A549 (cell line): Measurements from ENCODE around the gene NPHS1. TPM values are rescaled to one million over a fixed set of nuclear protein-coding genes. Genes with fewer than 3 reads are reported as not detected.

Experiments
- ATAC-seq, 2 experiments: fragments of 200-7000 bp in 1 of 2; fragments of >200 bp in 1 of 2; cut with Nextera tagmentation in 1 of 2; cut with Tn5 transposase in 1 of 2; 3 replicates each; pipeline versions ENCODE4 v1.8.0 to v1.9.1; 2018 to 2020; ENCODE audit warnings: mild to moderate bottlenecking in 1 of 2, moderate library complexity in 1 of 2
- CTCF ChIA-PET: fragments of 300-600 bp; sonication (Branson Sonifier 250); formaldehyde crosslinking; extraction: SDS; loops from one replicate; lab custom pipeline; 2021; ENCODE audit warnings: antibody characterized with exemption, inconsistent platforms; lab: Yijun Ruan, JAX
- POLR2A ChIA-PET: fragments of 350-600 bp; formaldehyde crosslinking; extraction: SDS; loops from one replicate; lab custom pipeline; 2021; ENCODE audit warnings: antibody characterized with exemption, inconsistent platforms; lab: Yijun Ruan, JAX
- DNase-seq, 2 experiments: peaks; one replicate each; pipeline versions ENCODE4 v3.0.0 to v3.0.0-alpha.2; 2011 to 2016; ENCODE audit warnings: low read depth in 1 of 2, low spot score in 1 of 2
- FAIRE-seq: peaks from 2 replicates; lab custom pipeline; 2011; peaks lifted over from hg19 to GRCh38; lab: Jason Lieb, UNC
- H3K27ac ChIP-seq, 2 experiments: fragments of >200 bp; sonication (Bioruptor Twin); formaldehyde crosslinking; 3 replicates each; pipeline ENCODE4 v1.5.1; 2016 to 2017
- H3K4me1 ChIP-seq: fragments of >200 bp; sonication (Bioruptor Twin); formaldehyde crosslinking; 3 replicates; pipeline ENCODE4 v1.6.1; 2016
- H3K4me2 ChIP-seq: fragments of >200 bp; sonication (Bioruptor Twin); formaldehyde crosslinking; 3 replicates; pipeline ENCODE4 v1.6.1; 2016
- H3K4me3 ChIP-seq: fragments of >200 bp; sonication (Bioruptor Twin); formaldehyde crosslinking; 3 replicates; pipeline ENCODE4 v1.5.1; 2016
- H3K9me3 ChIP-seq: fragments of >200 bp; sonication (Bioruptor Twin); formaldehyde crosslinking; 3 replicates; pipeline ENCODE4 v1.6.1; 2016
- CBX2 ChIP-seq: fragments of 200-600 bp; sonication (generic); IDR thresholded peaks from 2 replicates; pipeline ENCODE4 v1.6.1; 2016; ENCODE audit warnings: low read depth, mild to moderate bottlenecking, borderline replicate concordance
- CEBPB ChIP-seq, 2 experiments: fragments of >200 bp in 1 of 2; sonication (Bioruptor Twin) in 1 of 2; formaldehyde crosslinking in 1 of 2; IDR thresholded peaks; 2 replicates each; pipeline ENCODE4 v1.6.1; 2012 to 2016
- CHD4 ChIP-seq: fragments of 200-600 bp; sonication (generic); IDR thresholded peaks from 2 replicates; pipeline ENCODE4 v1.6.1; 2016; ENCODE audit warnings: antibody characterized with exemption, mild to moderate bottlenecking, borderline replicate concordance
- EP300 ChIP-seq, 2 experiments: fragments of >200 bp; sonication (Bioruptor Twin); formaldehyde crosslinking; IDR thresholded peaks; 2 replicates in 1 of 2; 3 replicates in 1 of 2; pipeline ENCODE4 v1.6.1; 2016 to 2017
- ESRRA ChIP-seq: fragments of 150-350 bp; IDR thresholded peaks from 2 replicates; pipeline ENCODE4 v1.6.1; 2014; ENCODE audit warnings: mild to moderate bottlenecking, low read length, borderline replicate concordance
- FOXS1 ChIP-seq: fragments of 250-450 bp; sonication (Bioruptor Pico); IDR thresholded peaks from 2 replicates; pipeline ENCODE4 v1.5.0; 2020; ENCODE audit warnings: mild to moderate bottlenecking, moderate library complexity
- HEYL ChIP-seq: fragments of 250-450 bp; sonication (Bioruptor Pico); IDR thresholded peaks from 2 replicates; pipeline ENCODE4 v1.8.0; 2021; ENCODE audit warnings: mild to moderate bottlenecking, moderate library complexity
- HOXA7 ChIP-seq: fragments of 250-450 bp; sonication (Bioruptor Pico); IDR thresholded peaks from 2 replicates; pipeline ENCODE4 v1.5.0; 2020; ENCODE audit warnings: mild to moderate bottlenecking, moderate library complexity
- JUNB ChIP-seq: fragments of >200 bp; sonication (Bioruptor Twin); formaldehyde crosslinking; IDR thresholded peaks from 2 replicates; pipeline ENCODE4 v1.6.1; 2016
- KDM5A ChIP-seq: fragments of 200-600 bp; sonication (generic); IDR thresholded peaks from 2 replicates; pipeline ENCODE4 v1.6.1; 2016; ENCODE audit warnings: antibody characterized with exemption, mild to moderate bottlenecking
- MAFK ChIP-seq: fragments of 450-650 bp; IDR thresholded peaks from 2 replicates; pipeline ENCODE4 v1.6.1; 2014; ENCODE audit not compliant: partially characterized antibody
- MYC ChIP-seq: IDR thresholded peaks from 2 replicates; pipeline ENCODE4 v1.6.1; 2012; ENCODE audit warnings: mild to moderate bottlenecking, inconsistent platforms, low read length, improper control_type of control experiment, borderline replicate concordance
- PHF8 ChIP-seq: fragments of 200-600 bp; sonication (generic); IDR thresholded peaks from 2 replicates; pipeline ENCODE4 v1.6.1; 2016; ENCODE audit warnings: low read depth, mild to moderate bottlenecking, antibody characterized with exemption, moderate library complexity, borderline replicate concordance
- RAD21 ChIP-seq, 2 experiments: fragments of >200 bp in 1 of 2; sonication (Bioruptor Twin) in 1 of 2; formaldehyde crosslinking in 1 of 2; IDR thresholded peaks in 1 of 2; conservative IDR thresholded peaks in 1 of 2; 2 replicates in 1 of 2; 3 replicates in 1 of 2; pipeline ENCODE4 v1.6.1; 2012 to 2018; ENCODE audit warnings: inconsistent platforms in 1 of 2
- RFX5 ChIP-seq: fragments of 450-650 bp; IDR thresholded peaks from 2 replicates; pipeline ENCODE4 v1.7.1; 2014; ENCODE audit warnings: antibody characterized with exemption, mild to moderate bottlenecking, moderate library complexity
- SREBF2 ChIP-seq: fragments of 450-650 bp; IDR thresholded peaks from 2 replicates; pipeline ENCODE4 v1.6.1; 2014; ENCODE audit warnings: mild to moderate bottlenecking, moderate library complexity
- TP53 ChIP-seq: fragments of 250-450 bp; sonication (Bioruptor Pico); IDR thresholded peaks from 2 replicates; pipeline ENCODE4 v1.5.0; 2021; ENCODE audit warnings: mild to moderate bottlenecking, moderate library complexity
- WGBS: methylation state at CpG from one replicate; pipeline ENCODE4 v1.1.6; 2017; ENCODE audit errors: missing lambda C conversion rate; 5-methylcytosine and 5-hydroxymethylcytosine counted together
- polyA plus RNA-seq, 4 experiments: library from polyadenylated mRNA; depleted of rRNA in 3 of 4; stranded (reverse); fragments of >200 nt; fragmentation: RNase III in 1 of 4; extraction: RNeasy Plus Mini Kit Qiagen cat#74134 plus additional on column Dnase treatment in 1 of 4; gene quantifications; 2 replicates in 3 of 4; 3 replicates in 1 of 4; pipeline ENCODE4 v1.2.3, GENCODE V29; 2011 to 2017
- TF ChIP-seq, protein P1 (sequence below): fragments of >200 bp; sonication (Bioruptor Twin); formaldehyde crosslinking; IDR thresholded peaks from 3 replicates; pipeline ENCODE4 v1.6.1; 2016
- TF ChIP-seq, protein P2 (sequence below): IDR thresholded peaks from 2 replicates; pipeline ENCODE4 v1.6.1; 2012
- TF ChIP-seq, protein P3 (sequence below): fragments of 150-350 bp; IDR thresholded peaks from 2 replicates; pipeline ENCODE4 v1.6.1; 2014; ENCODE audit warnings: low read depth, mild to moderate bottlenecking, low read length
- TF ChIP-seq, protein P4 (sequence below): fragments of >200 bp; sonication (Bioruptor Twin); formaldehyde crosslinking; IDR thresholded peaks from 3 replicates; pipeline ENCODE4 v1.5.1; 2016
- TF ChIP-seq, protein P5 (sequence below): fragments of >200 bp; sonication (Bioruptor Twin); formaldehyde crosslinking; IDR thresholded peaks from 2 replicates; pipeline ENCODE4 v1.6.1; 2016

The NPHS1 gene
- polyA plus RNA-seq, 2 of the 4 experiments (the other 2 are of a cell fraction), result 0.27 TPM

DNA sequence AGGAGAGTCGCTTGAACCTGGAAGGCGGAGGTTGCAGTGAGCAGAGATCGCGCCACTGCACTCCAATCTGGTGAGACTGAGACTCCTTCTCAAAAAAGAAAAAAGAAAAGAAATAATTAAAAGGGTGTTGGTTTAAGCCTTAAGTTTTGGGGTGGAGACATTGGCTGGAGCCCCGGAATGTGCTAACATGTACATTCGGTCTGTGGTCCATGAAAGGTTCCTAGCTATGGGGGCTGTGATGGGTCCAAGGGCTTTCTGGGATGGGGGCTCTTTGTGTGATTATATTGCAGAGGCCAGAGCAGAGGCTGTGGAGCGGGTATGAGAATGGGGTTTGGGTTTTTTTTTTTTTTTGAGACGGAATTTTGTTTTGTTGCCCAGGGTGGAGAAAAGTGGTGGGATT is 33.6 kb upstream of the NPHS1 start:
- CTCF ChIA-PET, result interaction anchor here (0.5 to 17.6 kb wide), 5 partner anchors 8 to 150 kb away, joined by 3 to 402 read pairs (median 5); no protein-coding TSS in a partner anchor
- Histone ChIP-seq H3K4me2 (no peak overlapping the region), H3K27ac (no peak overlapping the region), H3K9me3 (no peaks in the 10 kb centered on the region), H3K4me1 (no peaks in the 10 kb centered on the region), H3K4me3 (no peak overlapping the region)
- POLR2A ChIA-PET, result interaction anchor here (0.7 kb wide), 1 partner anchor 36 kb away, joined by 3 read pairs; no protein-coding TSS in a partner anchor
- 92% methylated on average over 8 of the region's 8 CpGs for WGBS
- DNase-seq (no peak), FAIRE-seq (no peak), ATAC-seq (no peak)
- TF ChIP-seq JUNB (no peak), HEYL (CRISPR knock-in tag) (no peak), PHF8 (no peak), KDM5A (no peak)
- TF ChIP-seq, protein P1, sequence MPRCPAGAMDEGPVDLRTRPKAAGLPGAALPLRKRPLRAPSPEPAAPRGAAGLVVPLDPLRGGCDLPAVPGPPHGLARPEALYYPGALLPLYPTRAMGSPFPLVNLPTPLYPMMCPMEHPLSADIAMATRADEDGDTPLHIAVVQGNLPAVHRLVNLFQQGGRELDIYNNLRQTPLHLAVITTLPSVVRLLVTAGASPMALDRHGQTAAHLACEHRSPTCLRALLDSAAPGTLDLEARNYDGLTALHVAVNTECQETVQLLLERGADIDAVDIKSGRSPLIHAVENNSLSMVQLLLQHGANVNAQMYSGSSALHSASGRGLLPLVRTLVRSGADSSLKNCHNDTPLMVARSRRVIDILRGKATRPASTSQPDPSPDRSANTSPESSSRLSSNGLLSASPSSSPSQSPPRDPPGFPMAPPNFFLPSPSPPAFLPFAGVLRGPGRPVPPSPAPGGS, result no peak

DNA sequence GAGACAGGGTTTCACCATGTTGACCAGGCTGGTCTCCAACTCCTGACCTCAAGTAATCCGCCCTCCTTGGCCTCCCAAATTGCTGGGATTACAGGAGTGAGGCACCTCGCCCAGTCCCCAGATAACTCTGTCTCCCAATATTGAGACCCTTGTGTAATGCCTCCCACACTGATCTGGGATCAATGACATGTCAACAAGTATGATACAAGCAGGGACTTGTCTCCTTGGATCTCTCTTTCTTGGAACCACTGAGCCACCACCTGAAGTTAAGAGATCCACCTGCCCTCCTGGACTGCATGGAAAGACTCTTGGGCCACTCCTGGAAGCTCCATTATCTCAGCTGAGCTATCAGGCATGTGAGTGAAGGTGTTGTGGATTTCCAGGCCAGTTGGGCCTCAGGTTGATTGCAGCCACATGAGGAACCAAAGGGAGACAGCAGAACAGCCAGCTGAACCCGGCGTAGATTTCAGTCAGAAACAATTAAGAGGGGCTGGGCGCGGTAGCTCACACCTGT is 33.0 kb upstream of the NPHS1 start:
- Histone ChIP-seq H3K9me3 (no peaks in the 10 kb centered on the region), H3K4me2 (no peak overlapping the region), H3K27ac (no peak overlapping the region), H3K4me3 (no peak overlapping the region), H3K4me1 (no peaks in the 10 kb centered on the region)
- FAIRE-seq (peak; percentile 23), DNase-seq (no peak), ATAC-seq (no peak)
- 91% methylated on average over 6 of the region's 6 CpGs for WGBS
- ChIA-PET CTCF (interaction anchor here (0.5 to 17.6 kb wide), 4 partner anchors 9 to 151 kb away, joined by 3 to 402 read pairs (median 65); no protein-coding TSS in a partner anchor), POLR2A (interaction anchor here (0.7 kb wide), 1 partner anchor 37 kb away, joined by 3 read pairs; no protein-coding TSS in a partner anchor)
- no peak for TF ChIP-seq MYC
- TF ChIP-seq FOXS1, result no peak
- no peak for TF ChIP-seq TP53 (CRISPR knock-in tag)
- TF ChIP-seq CBX2, result no peak
- no peak for TF ChIP-seq CEBPB (IDR thresholded peaks at IDR 0.05)
- no peak for TF ChIP-seq HOXA7 (CRISPR knock-in tag)
- no peak for TF ChIP-seq CHD4
- TF ChIP-seq ESRRA, result no peak
- TF ChIP-seq, protein P2, sequence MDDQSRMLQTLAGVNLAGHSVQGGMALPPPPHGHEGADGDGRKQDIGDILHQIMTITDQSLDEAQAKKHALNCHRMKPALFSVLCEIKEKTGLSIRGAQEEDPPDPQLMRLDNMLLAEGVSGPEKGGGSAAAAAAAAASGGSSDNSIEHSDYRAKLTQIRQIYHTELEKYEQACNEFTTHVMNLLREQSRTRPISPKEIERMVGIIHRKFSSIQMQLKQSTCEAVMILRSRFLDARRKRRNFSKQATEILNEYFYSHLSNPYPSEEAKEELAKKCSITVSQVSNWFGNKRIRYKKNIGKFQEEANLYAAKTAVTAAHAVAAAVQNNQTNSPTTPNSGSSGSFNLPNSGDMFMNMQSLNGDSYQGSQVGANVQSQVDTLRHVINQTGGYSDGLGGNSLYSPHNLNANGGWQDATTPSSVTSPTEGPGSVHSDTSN, result no peak
- no peak for TF ChIP-seq RFX5
- TF ChIP-seq MAFK, result no peak
- TF ChIP-seq EP300 (IDR thresholded peaks at IDR 0.05), result no peak
- TF ChIP-seq, protein P3, sequence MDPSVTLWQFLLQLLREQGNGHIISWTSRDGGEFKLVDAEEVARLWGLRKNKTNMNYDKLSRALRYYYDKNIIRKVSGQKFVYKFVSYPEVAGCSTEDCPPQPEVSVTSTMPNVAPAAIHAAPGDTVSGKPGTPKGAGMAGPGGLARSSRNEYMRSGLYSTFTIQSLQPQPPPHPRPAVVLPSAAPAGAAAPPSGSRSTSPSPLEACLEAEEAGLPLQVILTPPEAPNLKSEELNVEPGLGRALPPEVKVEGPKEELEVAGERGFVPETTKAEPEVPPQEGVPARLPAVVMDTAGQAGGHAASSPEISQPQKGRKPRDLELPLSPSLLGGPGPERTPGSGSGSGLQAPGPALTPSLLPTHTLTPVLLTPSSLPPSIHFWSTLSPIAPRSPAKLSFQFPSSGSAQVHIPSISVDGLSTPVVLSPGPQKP, result no peak
- no peak for TF ChIP-seq PHF8
- no peak for TF ChIP-seq RAD21 (conservative IDR thresholded peaks at IDR 0.05 in 1 of 2, IDR thresholded peaks at IDR 0.05 in 1 of 2)
- no peak for TF ChIP-seq SREBF2
- TF ChIP-seq, protein P4, sequence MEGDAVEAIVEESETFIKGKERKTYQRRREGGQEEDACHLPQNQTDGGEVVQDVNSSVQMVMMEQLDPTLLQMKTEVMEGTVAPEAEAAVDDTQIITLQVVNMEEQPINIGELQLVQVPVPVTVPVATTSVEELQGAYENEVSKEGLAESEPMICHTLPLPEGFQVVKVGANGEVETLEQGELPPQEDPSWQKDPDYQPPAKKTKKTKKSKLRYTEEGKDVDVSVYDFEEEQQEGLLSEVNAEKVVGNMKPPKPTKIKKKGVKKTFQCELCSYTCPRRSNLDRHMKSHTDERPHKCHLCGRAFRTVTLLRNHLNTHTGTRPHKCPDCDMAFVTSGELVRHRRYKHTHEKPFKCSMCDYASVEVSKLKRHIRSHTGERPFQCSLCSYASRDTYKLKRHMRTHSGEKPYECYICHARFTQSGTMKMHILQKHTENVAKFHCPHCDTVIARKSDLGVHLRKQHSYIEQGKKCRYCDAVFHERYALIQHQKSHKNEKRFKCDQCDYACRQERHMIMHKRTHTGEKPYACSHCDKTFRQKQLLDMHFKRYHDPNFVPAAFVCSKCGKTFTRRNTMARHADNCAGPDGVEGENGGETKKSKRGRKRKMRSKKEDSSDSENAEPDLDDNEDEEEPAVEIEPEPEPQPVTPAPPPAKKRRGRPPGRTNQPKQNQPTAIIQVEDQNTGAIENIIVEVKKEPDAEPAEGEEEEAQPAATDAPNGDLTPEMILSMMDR, result no peak
- TF ChIP-seq, protein P5, sequence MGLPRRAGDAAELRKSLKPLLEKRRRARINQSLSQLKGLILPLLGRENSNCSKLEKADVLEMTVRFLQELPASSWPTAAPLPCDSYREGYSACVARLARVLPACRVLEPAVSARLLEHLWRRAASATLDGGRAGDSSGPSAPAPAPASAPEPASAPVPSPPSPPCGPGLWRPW, result no peak
